Nasal cavity respiratory epithelium epithelial cell of viscerocranial mucosa (primary cell): Measurements from ENCODE around the gene TRIM6. TPM values are rescaled to one million over a fixed set of nuclear protein-coding genes. Genes with fewer than 3 reads are reported as not detected.

Experiments used
- total RNA-seq: library from RNA; depleted of rRNA; stranded (reverse); fragments of >200 nt; gene quantifications from 2 replicates; pipeline ENCODE4 v1.2.3, GENCODE V29; 2014

Gene TRIM6, protein sequence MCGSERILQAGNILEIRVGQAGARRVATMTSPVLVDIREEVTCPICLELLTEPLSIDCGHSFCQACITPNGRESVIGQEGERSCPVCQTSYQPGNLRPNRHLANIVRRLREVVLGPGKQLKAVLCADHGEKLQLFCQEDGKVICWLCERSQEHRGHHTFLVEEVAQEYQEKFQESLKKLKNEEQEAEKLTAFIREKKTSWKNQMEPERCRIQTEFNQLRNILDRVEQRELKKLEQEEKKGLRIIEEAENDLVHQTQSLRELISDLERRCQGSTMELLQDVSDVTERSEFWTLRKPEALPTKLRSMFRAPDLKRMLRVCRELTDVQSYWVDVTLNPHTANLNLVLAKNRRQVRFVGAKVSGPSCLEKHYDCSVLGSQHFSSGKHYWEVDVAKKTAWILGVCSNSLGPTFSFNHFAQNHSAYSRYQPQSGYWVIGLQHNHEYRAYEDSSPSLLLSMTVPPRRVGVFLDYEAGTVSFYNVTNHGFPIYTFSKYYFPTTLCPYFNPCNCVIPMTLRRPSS
- 1.0 and 6.8 TPM in 2 replicates for total RNA-seq

DNA sequence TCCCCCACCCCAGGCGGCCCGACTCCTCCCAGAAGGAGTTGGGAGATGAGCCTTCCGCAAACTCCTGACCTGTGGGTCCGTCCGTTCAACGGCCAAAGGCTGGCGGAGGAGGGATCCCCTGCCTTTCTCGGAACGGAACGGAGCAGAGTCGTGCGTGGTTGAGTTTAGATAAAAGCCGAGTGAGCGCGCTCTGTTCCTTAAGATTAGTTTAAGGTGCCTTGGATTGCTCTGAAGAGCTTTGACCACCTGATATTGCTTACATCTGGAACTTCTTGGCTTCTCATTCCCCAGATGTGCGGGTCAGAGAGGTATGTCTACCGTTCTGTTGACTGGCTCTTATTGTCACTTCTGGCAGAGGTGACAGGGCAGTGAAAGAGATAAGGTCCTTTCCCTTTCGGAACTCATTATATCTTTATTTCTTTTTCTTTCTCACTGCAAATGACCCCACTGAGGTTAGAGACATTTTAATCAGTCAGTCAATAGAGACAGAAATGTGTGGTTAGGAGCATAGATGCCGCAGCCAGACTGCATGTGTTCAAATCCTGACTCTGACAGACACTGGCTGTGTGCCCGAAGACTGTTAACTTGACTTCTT lies at the start of gene TRIM6:
TRIM6 (plus strand) TSS at position 31 of the 595 bp plus-strand sequence; CDS start at position 292, 261 bp downstream.

DNA sequence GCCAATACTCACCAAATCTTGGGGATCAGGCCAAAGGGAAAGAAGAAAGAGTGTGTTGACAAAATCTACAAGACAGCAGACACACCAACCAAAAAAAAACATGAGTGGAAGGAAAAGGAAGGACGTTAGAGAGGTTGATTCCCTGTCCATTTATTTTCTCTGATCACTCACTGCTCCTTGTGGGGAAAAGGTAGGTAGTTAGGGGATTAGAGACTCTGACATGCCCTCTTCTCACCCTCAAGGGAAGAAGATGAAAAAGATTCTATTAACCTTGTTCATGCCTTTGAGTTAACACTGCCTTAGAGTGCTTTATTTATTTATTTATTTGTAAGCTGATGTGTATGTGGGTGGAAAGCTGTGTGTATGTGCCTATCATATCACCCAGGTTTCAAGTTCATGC lies 48.0 kb upstream of the TRIM6 start, which contains the start of gene OR52H1:
OR52H1 (minus strand) TSS at position 101 of the 400 bp plus-strand sequence. CDS start 3,035 bp downstream, outside the sequence.

DNA sequence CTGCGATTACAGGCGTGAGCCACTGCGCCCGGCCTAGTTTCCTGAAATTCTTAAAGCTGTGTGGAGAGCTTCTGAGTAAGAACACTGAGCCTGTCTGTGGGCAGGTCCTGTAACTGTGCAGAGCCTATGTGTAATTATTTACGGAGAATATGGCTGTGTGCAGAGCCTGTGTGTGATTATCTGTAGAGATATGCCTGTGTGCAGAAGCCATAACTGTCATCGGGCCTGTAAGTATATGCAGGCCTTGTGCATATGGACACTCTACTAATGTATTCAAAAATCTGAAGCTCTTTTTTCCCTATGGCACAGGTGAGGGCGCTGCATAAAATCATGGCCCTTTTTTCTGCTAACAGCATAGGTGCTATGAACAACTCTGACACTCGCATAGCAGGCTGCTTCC lies 15.9 kb upstream of the TRIM6 start, which contains the start of gene OR52B6:
OR52B6 (plus strand) TSS at position 301 of the 400 bp plus-strand sequence; CDS start at position 301, 0 bp downstream.

DNA sequence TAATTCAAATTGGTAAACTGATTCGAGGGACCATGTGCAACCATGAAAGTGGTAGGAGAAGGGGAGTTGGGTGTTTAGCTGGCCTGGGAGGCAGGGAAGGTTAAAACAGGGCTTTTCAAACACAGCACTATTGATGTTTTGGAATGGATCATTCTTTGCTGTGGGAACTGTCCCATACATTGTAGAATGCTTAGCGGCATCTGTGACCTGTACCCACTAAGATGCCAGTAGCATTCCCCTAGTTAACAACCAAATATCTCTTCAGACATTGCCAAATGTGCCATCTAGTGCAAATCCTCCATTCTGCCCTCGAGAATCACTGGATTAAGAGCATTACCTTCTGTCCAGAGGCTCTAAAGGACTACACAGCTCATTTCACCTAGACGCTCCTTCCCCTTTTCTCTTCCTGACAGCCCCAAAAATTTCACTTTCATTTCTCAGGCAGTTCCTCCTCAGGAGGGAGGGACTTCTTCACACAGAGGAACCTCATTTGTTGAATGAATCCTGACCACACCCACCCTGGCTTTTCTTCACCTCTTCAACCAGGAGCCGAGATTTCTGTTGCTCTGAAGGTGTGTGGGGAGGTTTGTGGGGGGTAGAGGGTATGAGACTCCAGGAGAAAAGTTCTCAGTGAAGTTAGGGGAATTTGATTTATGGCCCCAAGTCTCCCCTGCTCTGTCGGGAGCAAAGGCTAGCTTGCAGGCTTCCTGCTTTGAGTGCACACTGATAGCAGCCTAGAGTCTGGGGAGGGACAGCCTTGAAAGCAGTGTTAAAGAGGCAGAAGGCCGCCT lies 28.2 kb downstream of the TRIM6 start, which contains the start of gene TRIM34:
TRIM34 (plus strand) TSS at position 513 of the 791 bp plus-strand sequence. CDS start 7,331 bp downstream, outside the sequence.

Other genes with a start within 250 kb of the TRIM6 start
- gene OR51B6, start 245.1 kb upstream of the TRIM6 start, total RNA-seq = not detected in 2 replicates
- gene OR51M1, start 212.8 kb upstream of the TRIM6 start, total RNA-seq = not detected in 2 replicates
- gene OR51Q1, start 174.5 kb upstream of the TRIM6 start, total RNA-seq = not detected in 2 replicates
- not detected in 2 replicates for gene OR51I1, start 155.1 kb upstream of the TRIM6 start, total RNA-seq
- gene OR51I2, start 147.3 kb upstream of the TRIM6 start, total RNA-seq = not detected in 2 replicates
- not detected in 2 replicates for gene OR52D1, start 108.0 kb upstream of the TRIM6 start, total RNA-seq
- not detected in 2 replicates for gene UBQLN3, start 86.7 kb upstream of the TRIM6 start, total RNA-seq
- gene UBQLNL, start 79.9 kb upstream of the TRIM6 start, total RNA-seq = 0.28 TPM in 1 of 2 replicates, not detected in the other
- 0.36 TPM in 1 of 2 replicates, not detected in the other for gene OR52H1, start 48.1 kb upstream of the TRIM6 start, total RNA-seq
- not detected in 2 replicates for gene OR52B6, start 15.8 kb upstream of the TRIM6 start, total RNA-seq
- 3.8 and 6.2 TPM in 2 replicates for gene TRIM34, start 28.4 kb downstream of the TRIM6 start, total RNA-seq
- gene TRIM5, start 88.4 kb downstream of the TRIM6 start, total RNA-seq = 31.1 and 36.0 TPM in 2 replicates
- 20.8 and 72.0 TPM in 2 replicates for gene TRIM22, start 93.2 kb downstream of the TRIM6 start, total RNA-seq
- gene OR56B1, start 139.8 kb downstream of the TRIM6 start, total RNA-seq = not detected in 2 replicates
- not detected in 2 replicates for gene OR52N4, start 157.6 kb downstream of the TRIM6 start, total RNA-seq
- gene OR52N5, start 186.7 kb downstream of the TRIM6 start, total RNA-seq = not detected in 2 replicates
- not detected in 2 replicates for gene OR52N1, start 194.6 kb downstream of the TRIM6 start, total RNA-seq
- gene OR52N2, start 212.3 kb downstream of the TRIM6 start, total RNA-seq = not detected in 2 replicates
- not detected in 2 replicates for gene OR52E6, start 245.3 kb downstream of the TRIM6 start, total RNA-seq